ELR (cell line): ENCODE results near the gene DKK2.
A peak's percentile ranks its signal among the peaks of the same experiment; 100 is the strongest.
"Not testable (repeated sequence)": the region's sequence is repeated elsewhere in the genome, so short reads cannot be mapped to it uniquely, and the experiment has no call there.

Experiments used
- DNase-seq: peaks from one replicate; pipeline ENCODE4 v3.0.0-alpha.2; 2015; ENCODE audit warnings: low read depth

DKK2 gene

DNA sequence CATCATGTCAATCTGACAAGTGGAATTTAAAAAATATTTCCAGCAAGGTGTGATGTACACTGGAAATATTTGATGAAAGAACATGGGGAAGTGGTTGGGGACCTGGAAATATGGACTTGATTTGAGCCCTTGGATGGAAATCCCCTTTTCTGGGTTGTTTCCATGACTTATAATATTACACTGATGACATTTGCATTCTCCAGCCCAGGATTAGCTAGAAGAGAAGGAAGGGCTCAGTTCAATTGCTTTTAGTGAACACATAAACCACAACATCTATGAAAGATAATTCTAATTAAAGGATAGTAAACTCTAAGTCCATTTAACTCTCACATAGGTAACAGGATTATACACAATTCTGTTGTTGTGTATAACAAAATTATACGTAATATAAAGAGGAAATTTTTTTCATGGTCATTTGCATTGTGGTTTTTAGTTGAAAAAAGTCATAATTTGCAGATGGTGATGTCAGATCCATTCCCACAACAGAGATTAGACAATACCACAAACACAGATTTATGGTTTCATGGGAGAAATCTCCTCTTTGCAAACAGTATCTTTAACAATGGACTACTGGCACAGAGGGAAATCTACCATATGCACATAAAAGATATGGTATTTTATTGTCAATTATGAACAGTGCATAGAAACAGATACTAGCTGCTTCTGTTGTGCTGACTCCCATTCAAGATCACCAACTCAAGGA is 126.5 kb downstream of the DKK2 start:
- DNase-seq, result no peak

DNA sequence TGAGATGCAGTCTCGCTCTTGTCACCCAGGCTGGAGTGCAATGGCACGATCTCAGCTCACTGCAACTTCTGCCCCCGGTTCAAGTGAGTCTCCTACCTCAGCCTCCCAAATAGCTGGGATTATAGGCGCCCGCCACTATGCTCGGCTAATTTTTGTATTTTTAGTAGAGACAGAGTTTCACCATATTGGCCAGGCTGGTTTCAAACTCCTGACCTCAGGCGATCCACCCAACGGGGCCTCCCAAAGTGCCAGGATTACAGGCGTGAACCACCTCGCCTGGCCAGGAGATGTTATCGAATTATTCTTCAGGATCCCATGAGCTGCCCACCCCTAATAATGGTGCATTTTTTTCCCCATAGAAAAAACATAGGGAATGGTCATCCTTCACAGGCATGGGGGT is 128.1 kb downstream of the DKK2 start:
- DNase-seq, result not testable (repeated sequence)

DNA sequence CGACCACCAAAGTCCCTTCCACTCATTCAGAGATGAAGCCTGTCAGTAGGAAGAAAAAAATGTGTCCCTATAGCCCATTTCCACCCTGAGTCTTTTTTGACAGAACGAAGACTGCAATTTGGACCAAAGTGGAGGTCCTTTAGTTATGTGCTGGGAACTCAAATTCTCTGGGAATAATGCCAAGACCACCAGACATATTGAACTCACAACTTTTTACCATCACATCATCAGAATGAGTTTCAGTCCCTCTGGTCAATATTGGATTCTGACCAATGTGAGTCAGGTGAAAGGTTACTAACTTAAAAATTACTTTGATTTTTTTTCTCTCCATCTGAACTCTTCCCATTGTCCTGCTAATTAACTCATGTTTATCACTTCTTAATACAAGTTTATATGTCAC is 128.9 kb downstream of the DKK2 start:
- no peak for DNase-seq

DNA sequence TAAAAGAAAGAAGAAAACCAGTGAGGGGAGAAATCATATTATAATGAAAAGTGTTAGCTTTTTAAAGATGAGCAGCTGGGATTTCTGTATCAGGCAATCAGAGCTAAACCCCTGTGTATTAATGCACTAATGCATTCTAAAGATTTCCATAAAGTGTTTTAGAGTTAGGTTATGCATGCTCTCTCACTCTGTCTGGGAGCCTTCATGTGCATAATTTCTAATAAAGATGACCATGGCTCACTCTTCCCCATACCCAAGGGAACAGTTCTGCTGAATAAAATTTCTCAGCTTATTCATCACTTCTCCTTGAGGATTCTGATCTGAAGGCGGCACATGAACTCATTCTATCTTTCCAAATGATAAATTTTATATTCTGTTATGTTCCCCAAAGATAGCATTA is 129.4 kb downstream of the DKK2 start:
- no peak for DNase-seq

DNA sequence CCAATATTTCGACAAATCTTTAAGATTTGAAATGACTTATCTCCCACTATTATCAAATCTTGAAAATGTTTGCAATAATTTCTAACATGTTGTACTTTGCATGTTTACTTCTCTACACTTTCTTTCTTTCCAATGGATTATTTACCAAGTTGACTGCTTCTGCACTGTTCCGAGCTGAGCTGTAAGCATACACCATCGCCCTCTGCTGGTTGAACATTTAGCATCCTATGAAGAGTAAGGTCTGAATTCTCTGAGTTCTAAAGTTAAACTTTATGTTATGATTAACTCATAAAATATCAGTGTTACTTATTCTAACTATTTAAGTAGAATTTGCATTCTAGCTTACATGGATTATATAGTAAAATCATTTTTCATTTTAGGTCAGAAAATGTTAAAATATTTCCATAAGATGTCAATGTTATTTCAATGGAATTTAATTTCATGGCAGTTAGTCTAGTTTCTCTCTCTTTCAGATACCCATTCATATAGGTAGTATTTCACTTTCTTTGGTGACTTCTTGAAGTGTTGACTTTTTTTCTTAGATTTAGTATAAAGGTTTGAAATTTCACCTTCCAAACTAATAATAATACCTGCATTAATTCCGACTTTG is 137.4 kb downstream of the DKK2 start:
- DNase-seq, result peak; percentile 71

DNA sequence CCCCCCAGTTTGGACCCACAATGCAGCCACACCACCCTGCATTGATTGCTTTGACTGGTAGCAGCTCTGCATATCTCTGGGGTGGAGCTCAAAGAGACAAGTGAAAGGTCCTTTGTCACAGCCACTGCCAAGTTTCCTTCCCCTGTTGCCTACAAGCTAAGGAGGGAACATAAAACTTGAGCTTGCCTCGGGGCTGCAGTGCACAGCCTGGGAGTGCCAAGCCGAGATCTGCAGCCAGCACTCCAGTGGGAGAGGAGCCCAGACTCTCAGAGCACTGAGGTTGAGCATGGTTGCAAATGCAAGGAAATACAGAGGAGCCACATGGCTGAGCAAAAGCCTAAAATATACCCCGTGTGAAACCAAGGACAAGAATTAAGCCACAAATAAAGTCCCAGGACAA is 142.2 kb downstream of the DKK2 start:
- DNase-seq, result no peak

DNA sequence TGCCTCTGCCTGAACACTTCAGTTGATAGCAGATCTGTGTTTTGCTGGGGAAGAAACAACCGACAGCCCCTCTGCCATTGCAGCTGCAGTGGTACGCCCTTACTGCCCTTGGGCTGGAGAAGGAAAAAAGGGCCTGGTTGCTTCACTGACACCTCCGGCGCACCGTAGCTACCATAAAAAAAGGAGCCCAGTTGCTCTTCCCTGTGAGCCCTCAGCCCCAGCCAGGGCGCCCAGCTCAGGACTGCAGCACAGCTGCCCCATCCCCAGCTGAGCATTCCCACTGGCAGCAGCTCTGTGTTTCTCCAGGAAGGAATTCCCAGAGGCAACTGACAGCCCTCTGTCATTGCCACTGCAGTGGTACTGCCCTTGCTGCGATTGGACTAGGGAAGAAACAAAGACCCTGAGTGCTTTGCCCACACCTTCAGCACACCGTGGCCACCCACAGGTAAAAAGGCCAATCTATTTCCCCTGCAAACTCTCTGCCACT is 142.7 kb downstream of the DKK2 start:
- no peak for DNase-seq

DNA sequence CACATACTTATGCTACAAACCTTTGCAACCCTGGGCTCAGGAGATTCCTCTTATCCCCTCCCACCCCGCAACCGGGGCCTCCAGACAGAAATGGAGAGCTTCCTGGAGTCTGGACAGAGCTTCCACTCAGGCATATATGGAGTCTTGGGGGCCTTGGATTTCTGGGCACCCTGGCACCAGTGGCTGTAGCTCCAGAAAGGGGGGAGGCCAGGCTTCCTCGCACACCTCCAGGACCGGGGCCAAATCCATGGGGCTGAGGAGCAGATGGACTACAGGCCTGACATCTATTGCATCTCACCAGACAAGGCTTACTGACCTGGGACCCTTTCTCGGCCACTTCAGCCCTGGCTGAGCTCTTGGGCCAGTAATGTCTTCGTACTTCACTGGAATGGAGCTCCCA is 143.3 kb downstream of the DKK2 start:
- DNase-seq, result no peak

DNA sequence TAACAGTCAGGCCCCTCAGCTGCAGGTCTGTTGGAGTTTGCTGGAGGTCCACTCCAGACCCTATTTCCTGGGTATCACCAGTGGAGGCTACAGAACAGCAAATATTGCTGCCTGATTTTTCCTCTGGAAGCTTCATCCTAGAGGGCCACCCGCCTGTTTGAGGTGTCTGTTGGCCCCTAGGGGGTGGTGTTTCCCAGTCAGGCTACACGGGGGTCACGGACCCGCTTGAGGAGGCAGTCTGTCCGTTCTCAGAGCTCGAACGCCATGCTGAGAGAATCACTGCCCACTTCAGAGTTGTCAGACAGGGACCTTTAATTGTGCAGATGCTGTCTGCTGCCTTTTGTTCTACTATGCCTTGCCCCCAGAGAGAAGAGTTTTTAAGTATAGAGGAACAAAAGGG is 160.8 kb downstream of the DKK2 start:
- DNase-seq, result no peak
